HG03378 (cell line): ENCODE data around the gene ADGRE2.
"Not testable (repeated sequence)": the region's sequence is repeated elsewhere in the genome, so short reads cannot be mapped to it uniquely, and the experiment has no call there.

ENCODE experiments used
- ATAC-seq: cut with Tn5 transposase; IDR thresholded peaks from one replicate; pipeline ENCODE4 v1.9.1; 2021; ENCODE audit warnings: mild to moderate bottlenecking, moderate library complexity; ENCODE audit not compliant: unreplicated experiment

The ADGRE2 gene

DNA sequence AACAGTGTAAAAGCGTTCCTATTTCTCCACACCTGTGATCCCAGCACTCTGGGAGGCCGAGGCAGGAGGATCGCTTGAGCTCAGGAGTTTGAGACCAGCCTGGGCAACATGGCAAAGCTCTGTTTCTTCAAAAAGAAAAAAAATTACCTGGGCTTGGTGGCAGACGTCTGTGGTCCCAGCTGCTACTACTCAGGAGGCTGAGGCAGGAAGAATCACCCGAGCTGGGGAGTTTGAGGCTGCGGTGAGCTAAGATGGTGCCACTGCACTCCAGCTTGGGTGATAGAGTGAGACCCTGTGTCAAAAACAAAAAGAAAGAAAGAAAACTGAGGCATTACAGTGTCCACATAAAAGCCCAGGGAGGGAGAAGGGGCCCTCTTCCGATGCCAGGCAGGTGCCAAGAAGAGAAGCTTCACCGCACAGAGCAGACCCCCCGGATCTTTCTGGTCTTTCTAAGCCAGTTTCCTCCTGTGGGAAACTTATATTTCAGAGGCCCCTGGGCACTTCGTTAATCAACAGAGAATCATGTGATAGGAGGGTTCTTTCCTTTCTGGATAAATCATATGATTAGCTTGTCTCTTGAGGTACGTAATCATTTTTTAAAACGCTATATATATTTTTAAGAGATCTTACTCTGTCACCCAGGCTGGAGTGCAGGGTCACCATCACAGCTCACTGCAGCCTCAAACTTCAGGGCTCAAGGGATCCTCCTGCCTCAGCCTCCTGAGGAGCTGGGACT lies at the start of gene ADGRE2:
ADGRE2 (minus strand) TSS at position 451 of the 736 bp plus-strand sequence. CDS start 1,804 bp downstream, outside the sequence.
- not testable (repeated sequence) for ATAC-seq

DNA sequence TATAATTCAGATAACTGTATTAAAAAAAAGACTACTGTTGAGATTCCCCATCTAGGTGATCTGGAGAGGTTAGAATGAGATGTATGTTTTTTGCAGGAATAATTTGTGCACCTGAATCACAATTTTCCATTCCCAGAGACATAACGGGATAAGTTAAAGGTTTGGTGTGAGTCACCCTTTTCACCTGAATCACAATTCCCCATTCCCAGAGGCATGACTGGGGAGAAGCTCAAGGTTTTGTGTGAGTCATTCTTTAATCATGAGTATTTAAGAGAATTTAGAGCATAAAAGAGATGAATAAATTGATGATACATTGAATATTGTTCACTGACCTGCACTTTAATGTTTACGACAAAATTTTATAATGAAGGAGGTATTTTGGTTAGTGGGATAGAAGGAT lies 47.6 kb upstream of the ADGRE2 start:
- ATAC-seq: no peak

DNA sequence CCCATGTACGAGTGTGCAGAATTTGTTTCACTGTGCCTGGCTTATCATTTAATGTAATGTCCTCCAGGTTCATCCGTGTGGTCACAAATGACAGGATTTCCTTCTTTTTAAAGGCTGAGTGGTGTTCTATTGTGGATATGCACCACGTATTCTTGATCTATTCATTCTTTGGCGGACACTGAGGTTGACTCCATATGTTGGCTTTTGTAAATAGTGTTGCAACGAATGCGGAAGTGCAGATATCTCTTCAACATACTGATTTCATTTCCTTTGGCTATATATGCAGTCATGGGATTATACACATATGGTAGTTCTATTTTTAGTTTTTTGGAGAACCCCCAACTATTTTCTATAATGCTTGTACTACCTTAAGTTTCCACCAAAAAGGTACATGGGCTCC lies 43.6 kb upstream of the ADGRE2 start:
- no peak for ATAC-seq

DNA sequence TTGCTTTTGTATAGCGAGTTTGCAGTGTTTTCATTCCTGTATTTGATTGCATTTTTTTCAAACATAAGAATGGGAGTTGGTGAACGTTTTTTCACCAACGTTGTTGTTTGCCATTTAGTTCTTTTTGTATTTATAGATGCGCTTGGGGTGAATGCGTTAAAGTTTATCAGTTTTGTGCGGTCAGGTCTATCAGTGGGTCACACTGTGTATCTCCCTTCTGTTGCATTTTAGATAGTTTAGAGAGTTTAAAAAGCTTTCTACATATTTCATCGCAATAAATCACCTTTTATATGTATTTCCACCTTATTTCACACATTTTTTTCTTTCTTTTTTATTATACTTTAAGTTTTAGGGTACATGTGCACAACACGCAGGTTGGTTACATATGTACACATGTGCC lies 40.2 kb upstream of the ADGRE2 start:
- no peak for ATAC-seq

DNA sequence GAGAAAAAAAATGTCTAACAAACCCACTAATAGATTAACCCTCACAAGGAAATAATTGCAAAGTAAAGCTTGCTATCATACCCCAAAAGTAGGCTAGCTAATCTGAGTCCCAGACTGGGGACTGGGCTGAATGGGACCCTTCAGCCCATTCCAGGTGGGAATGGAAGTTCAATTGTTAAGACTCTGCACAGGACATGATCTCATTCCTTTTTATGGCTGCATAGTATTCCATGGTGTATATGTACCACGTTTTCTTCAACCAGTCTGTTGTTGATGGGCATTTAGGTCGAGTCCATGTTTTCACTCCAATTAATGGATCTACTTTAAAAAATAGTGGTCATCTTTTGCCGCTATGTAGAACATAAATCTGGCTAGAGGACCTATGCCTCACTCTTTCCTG lies 38.7 kb upstream of the ADGRE2 start:
- ATAC-seq: no peak

DNA sequence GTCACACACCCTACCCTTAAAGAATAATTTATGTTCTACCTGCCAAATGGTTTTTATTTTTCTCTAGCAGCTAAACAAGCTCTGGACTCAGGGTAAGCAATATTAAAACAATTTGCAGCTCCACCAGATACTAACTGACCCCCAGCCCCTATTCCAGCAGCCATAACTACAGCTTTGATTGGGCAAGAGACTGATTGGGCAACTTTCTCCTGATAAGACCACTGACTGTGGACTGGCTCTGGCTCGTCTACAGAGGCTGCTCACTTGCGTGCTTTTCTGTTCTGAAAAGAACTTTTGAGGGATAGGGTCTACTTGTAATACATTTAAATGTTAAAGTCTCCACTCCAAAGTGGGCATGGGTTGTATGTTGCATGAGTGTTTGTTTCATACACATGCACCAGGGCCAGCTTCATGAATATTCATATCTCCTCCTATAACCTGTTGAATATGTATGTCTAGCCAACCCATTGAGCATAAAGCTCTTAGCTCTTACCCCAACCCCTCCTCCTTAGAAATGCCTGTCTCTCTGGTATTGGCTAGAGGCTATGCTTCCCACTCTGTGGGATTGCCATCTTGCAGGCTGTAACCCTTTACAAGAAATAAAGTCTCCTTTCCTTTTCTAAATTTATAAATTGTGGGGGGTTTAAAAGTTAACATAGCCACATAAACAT lies 36.8 kb upstream of the ADGRE2 start:
- ATAC-seq: no peak

DNA sequence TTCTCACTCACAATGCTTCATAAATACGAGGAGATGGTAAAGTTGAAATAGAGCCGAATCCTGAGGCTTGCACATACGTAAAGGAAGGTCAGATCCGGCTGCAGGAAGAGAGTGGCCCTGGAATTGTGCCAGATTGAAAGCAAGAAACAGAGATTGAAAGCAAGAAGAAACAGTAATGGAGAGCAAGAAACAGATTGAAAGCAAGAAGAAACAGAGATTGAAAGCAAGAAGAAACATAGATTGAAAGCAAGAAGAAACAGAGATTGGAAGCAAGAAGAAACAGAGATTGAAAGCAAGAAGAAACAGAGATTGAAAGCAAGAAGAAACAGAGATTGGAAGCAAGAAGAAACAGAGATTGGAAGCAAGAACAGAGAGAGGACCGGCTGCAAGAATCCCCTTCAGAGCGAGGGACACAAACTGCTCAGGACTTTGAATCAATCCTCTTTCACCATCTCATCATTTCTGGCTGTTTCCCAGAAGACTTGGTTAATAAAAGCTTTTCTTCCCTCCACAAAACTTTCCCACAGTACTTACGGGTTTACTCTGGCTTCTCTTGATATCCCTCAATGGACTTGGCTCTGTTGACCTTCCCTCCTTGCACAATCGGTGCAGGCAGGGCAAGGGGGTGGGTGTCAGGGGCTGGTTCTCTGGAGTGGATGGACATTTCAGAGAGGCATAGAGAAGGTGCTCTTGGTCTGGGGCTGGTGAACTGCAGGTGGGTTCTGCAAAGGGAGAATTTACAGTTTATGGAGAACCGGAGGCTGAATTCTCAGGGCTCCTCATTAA lies 31.1 kb upstream of the ADGRE2 start:
- ATAC-seq: no peak

DNA sequence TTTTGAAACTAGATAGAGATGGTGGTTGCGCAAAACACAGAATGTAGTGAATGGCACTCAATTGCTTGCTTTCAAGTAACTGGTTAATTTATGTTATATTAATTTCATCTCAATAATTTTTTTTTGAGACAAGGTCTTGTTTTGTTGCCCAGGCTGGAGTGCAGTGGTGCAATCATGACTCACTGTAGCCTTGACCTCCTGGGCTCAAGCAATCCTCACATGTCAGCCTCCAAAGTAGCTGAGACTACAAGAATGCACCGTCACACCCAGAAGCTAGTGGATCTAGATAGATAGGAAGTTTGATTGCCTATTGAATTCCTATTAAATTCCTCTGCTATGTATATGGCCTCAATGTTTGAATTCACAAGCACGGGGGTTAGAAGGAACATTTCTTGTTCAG lies 26.4 kb upstream of the ADGRE2 start:
- ATAC-seq: no peak

DNA sequence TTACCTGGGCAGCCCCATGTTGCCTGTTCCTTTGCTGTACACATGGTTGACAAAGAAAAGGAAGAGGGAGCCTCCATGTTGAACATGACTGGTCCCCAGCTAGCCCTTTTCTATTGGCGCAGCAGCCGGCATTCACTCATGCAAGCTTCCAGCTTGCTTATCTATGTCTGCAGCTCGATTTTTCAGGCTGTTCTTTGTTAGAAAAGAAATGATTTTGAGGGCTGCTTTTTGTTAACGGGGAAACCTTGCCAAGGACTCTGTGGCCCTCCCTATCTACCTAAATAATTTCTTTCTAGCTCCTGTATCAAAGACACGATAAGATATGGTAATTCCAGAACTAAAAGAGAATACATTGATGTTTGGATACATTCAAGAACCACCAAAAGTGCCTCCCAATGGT lies 20.4 kb upstream of the ADGRE2 start:
- no peak for ATAC-seq

DNA sequence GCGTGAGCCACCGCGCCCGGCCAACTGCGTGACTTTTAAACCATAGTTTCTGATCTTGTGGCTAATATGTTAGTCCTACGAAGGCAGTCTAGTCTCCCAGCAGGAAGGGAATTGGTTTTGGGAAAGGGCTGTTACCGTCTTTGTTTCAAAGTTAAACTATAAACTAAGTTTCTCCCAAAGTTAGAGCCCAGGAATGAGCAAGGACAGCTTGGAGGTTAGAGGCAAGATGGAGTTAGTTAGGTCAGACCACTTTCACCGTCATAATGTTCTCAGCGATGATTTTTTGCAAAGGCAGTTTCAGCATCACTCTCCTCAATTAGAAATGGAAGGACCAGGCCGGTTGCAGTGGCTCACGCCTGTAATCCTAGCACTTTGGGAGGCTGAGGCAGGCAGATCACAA lies 17.7 kb upstream of the ADGRE2 start:
- no peak for ATAC-seq

DNA sequence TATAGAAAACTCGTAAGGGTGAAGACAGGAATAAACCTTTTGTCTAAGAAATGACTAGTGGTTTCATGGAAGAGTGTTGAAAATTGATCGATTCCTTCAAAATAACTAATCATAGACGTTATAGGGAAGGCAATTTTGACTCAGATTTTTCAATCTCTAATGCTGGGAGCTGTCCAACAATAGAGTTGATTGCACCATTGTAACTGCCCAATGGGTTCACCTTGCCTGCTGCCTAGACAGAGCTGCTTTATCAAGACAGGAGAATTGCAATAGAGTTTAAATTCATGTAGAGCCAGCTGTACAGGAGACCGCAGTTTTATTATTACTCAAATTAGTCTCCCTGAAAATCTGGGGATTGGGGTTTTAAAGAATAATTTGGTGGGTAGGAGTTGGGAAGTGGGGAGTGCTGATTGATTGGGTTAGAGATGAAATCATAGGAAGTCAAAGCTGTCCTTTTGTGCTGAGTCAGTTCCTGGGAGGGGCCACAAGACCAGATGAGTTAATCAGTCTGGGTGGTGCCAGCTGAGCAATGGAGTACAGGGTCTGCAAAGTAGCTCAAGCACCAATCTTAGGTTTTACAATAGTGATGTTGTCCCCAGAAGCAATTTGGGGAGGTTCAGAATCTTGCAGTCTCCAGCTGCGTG lies 16.8 kb upstream of the ADGRE2 start:
- ATAC-seq: no peak

DNA sequence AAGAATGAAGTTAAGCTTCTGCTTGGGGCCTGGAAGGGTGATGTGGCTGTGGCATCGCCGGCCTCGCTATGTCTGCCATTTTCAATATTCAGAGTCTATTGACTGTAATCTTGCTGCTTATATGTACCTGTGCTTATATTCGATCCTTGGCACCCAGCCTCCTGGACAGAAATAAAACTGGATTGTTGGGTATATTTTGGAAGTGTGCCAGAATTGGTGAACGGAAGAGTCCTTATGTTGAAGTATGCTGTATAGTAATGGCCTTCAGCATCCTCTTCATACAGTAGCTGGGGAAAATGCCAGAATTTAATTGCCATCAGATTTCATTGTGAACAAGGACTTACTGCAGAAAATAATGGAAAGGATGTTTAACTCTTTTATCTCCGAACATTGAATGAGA lies 13.9 kb upstream of the ADGRE2 start:
- not testable (repeated sequence) for ATAC-seq

DNA sequence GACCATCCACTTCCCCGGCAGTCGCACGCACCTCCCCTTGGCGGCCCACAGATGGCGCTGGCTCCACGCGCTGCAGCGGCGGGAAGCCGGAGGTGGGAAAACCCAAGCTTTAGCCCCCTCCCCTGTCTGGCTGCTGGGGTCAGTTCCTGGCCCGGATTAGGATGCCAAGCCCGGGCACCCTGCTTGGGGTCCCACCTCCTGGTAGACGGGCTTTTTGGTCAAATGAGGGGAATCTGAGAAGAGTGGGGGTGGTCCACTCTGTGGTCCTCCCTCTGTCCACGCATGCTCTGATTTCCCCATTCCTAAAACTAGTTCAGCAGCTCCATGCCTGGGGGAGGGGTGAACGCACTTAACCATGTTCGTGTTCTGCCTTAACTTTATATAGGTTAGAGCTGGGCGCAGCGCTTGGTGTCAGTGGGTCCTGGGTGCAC lies 8.1 kb upstream of the ADGRE2 start:
- ATAC-seq: no peak

DNA sequence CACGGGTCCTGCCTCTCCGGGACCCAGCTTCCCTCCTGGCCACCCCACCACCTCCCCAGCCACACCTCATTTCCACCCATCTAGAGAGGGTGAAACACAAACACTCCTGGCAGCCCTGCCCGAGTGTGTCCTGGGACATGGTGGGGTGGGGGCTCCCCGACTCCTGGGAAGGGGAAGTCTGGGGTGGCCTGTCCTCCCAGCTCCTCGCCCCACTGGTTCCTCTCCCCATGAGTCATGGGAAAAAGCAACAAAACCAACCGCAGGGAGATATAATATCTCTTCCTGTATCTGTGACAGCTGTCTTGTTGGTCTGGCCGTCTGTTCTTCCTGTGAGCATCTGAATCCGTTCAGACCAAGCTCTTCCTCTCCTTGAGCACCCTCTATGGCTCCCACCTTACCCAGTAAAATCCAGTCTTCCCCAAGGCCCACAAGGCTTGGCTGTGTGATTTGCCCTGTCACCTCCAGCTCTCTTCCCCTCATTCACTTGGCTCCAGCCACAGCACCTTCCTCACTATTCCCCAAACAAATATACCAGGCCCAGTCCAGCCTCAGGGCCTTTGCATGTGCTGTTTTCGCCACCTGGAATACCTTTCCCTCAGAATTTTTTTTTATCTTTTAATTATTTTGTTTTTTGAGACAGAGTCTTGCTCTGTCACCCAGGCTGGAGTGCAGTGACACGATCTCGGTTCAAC lies 6.9 kb upstream of the ADGRE2 start:
- not testable (repeated sequence) for ATAC-seq

DNA sequence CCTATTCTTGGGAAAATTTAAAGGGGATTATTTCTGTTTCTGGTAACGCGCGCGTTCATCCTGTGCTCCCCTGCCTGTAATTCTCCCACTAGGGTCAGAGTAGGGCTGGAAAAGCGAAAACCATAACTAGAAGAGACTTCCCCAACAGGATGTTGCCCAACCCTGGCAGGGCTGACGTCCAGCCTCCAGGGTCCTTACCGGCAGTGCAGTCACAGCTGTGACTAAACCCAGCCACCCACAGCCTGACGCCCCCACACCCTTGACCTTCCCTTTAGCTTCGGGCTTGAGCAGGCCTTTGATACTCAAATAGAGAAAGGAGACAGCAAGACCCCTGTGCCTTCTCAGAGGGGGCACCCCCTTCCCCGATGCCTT lies 6.4 kb upstream of the ADGRE2 start:
- ATAC-seq: not testable (repeated sequence)

DNA sequence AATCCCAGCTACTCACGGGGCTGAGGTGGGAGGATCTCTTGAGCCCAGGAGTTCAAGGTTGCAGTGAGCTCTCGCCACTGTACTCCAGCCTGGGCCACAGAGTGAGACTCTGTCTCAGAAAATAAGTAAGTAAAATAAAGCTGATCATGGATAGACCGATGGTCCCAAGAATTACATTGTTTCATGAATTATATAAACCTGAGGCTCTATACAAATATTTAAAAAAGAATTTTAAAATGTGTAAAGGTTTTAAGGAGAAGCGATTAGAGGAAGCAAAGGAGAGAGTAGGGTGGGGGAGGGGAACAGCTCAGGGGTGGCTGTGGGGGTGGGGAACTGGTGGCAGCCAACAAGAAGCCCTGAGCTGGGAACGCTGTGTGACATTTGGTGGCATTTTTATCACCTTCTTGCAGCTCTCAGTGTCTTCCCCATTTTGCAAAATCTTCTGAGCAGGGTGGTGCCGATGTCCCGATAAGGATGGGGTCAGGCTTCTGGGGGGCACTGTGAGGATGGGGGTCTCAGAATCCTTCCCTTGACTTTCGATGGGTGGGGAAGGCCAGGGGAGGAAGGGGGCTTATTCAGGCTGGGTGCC lies 5.1 kb upstream of the ADGRE2 start:
- ATAC-seq: not testable (repeated sequence)

DNA sequence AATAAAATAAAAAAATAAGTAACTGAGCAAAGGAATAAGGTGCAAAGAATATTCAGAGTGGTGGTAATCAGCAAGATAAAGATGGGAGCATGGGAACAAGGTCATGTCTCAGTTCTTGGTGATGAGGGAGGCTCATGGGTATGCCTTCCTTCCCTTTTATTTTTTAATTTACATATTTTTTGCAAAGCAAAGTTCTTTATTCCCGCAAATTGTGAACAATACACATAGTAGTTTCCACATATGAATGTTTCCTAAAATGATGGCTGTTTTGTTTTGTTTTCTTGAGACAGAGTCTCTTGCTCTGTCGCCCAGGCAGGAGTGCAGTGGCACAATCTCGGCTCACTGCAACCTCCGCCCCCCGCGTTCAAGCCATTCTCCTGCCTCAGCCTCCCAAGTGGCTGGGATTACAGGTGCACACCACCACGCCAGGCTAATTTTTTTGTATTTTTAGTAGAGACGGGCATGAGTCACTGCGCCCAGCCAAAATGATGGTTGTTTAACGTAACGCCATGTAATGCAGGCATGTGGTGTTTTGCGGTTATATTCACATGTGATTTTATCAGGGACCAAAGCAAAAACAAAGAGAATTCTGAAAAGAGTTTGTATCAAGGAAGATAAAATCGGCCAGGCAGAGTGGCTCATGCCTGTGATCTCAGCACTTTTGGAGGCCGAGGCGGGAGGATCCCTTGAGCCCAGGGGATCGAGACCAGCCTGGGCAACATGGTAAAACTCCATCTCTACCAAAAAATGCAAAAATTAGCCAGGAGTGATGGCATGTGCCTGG lies 4.5 kb upstream of the ADGRE2 start:
- no peak for ATAC-seq

DNA sequence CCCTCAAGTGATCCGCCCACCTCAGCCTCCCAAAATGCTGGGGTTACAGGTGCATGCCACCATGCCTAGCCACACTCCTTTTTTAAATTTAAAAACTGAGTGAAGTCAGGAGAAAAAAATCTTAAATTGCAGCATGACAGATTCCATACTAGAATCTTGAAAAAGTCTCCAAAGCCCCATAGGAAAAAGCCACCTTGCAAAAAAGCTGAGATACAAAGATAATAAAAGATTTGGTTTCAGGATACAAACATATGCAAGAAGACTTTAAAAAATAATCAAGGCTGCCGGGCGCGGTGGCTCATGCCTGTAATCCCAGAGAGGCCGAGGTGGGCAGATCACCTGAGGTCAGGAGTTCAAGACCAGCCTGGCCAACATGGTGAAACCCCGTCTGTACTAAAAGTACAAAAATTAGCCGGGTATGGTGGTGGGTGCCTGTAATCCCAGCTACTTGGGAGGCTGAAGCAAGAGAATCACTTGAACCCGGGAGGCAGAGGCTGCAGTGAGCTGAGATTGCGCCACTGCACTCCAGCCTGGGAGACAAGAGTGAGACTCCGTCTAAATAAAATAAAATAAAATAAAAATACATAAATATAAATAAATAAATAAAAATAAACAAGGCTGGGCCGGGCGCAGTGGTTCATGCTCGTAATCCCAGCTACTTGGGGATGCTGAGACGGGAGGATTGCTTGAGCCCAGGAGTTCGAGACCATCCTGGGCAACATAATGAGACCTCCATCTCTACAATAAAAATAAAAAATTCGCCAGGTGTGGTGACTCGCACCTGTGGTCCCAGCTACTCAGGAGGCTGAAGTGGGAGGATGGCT lies 3.6 kb upstream of the ADGRE2 start:
- ATAC-seq: not testable (repeated sequence)
